ENCODE data around the gene ZBTB16.

Gene ZBTB16

GRCh38 chr11:114154271-114155047, 94.9 kb downstream of the ZBTB16 start:
- DNase-seq (ENCODE audit: low read depth): no peak

- no peak for DNase-seq (ENCODE audit: low read depth)
Observed at GRCh38 chr11:114155116-114155515, 95.6 kb downstream of the ZBTB16 start.

- no peak for DNase-seq (ENCODE audit: low read depth)
Observed at GRCh38 chr11:114156131-114156581, 96.6 kb downstream of the ZBTB16 start.

GRCh38 chr11:114156782-114157181, 97.3 kb downstream of the ZBTB16 start:
- DNase-seq (ENCODE audit: low read depth): no peak

- DNase-seq (ENCODE audit: low read depth): no peak
Observed at GRCh38 chr11:114157476-114158050, 98.1 kb downstream of the ZBTB16 start.

- DNase-seq (ENCODE audit: low read depth): no peak
Observed at GRCh38 chr11:114158421-114158820, 98.9 kb downstream of the ZBTB16 start.

- no peak for DNase-seq (ENCODE audit: low read depth)
Observed at GRCh38 chr11:114158886-114159285, 99.4 kb downstream of the ZBTB16 start.

GRCh38 chr11:114159320-114159719, 99.8 kb downstream of the ZBTB16 start:
- no peak for DNase-seq (ENCODE audit: low read depth)

GRCh38 chr11:114159802-114160632, 100.5 kb downstream of the ZBTB16 start:
- DNase-seq (ENCODE audit: low read depth): peak; percentile 87

- DNase-seq (ENCODE audit: low read depth): no peak
Observed at GRCh38 chr11:114160894-114161293, 101.4 kb downstream of the ZBTB16 start.

GRCh38 chr11:114161486-114162250, 102.2 kb downstream of the ZBTB16 start:
- DNase-seq (ENCODE audit: low read depth): no peak

GRCh38 chr11:114162719-114163123, 103.2 kb downstream of the ZBTB16 start:
- DNase-seq (ENCODE audit: low read depth): no peak

GRCh38 chr11:114163229-114163631, 103.7 kb downstream of the ZBTB16 start:
- no peak for DNase-seq (ENCODE audit: low read depth)

GRCh38 chr11:114163830-114164401, 104.4 kb downstream of the ZBTB16 start:
- DNase-seq (ENCODE audit: low read depth): no peak

- no peak for DNase-seq (ENCODE audit: low read depth)
Observed at GRCh38 chr11:114164546-114164945, 105.0 kb downstream of the ZBTB16 start.

- no peak for DNase-seq (ENCODE audit: low read depth)
Observed at GRCh38 chr11:114165326-114166230, 106.1 kb downstream of the ZBTB16 start.

GRCh38 chr11:114166362-114166761, 106.9 kb downstream of the ZBTB16 start:
- no peak for DNase-seq (ENCODE audit: low read depth)

- no peak for DNase-seq (ENCODE audit: low read depth)
Observed at GRCh38 chr11:114166897-114167323, 107.4 kb downstream of the ZBTB16 start.

GRCh38 chr11:114167355-114167754, 107.8 kb downstream of the ZBTB16 start:
- no peak for DNase-seq (ENCODE audit: low read depth)

GRCh38 chr11:114167771-114168448, 108.4 kb downstream of the ZBTB16 start:
- DNase-seq (ENCODE audit: low read depth): no peak
